H1 (cell line): ENCODE measurements around the gene ALKBH3. TPM values are rescaled to one million over a fixed set of nuclear protein-coding genes. Genes with fewer than 3 reads are reported as not detected.

Experiments
- CTCF ChIA-PET: fragments of 300-600 bp; sonication (Branson Sonifier 250); formaldehyde crosslinking; loops from one replicate; lab custom pipeline; 2021; ENCODE audit not compliant: partially characterized antibody; lab: Charles Lee
- POLR2A ChIA-PET: fragments of 300-600 bp; sonication (Branson Sonifier 250); formaldehyde crosslinking; loops from one replicate; lab custom pipeline; 2021; ENCODE audit warnings: inconsistent platforms; ENCODE audit not compliant: partially characterized antibody; lab: Charles Lee
- DNase-seq, 2 experiments: peaks; one replicate each; pipeline versions ENCODE4 v3.0.0 to v3.0.0-alpha.2; 2010 to 2022; ENCODE audit warnings: low spot score in 2 of 2, low read depth in 1 of 2, mixed read lengths in 1 of 2
- FAIRE-seq: peaks from 2 replicates; lab custom pipeline; 2011; peaks lifted over from hg19 to GRCh38; lab: Jason Lieb, UNC
- H2AFZ ChIP-seq: 2 replicates; pipeline ENCODE4 v1.8.1; 2012; ENCODE audit warnings: low read length, inconsistent platforms
- H2AK5ac ChIP-seq: 2 replicates; pipeline ENCODE4 v1.6.1; 2013; ENCODE audit warnings: low read depth, low read length
- H2BK120ac ChIP-seq: replicated peaks from 2 replicates; pipeline ENCODE3; 2013; ENCODE audit warnings: low read depth, low read length, inconsistent platforms
- H2BK12ac ChIP-seq: 2 replicates; pipeline ENCODE4 v1.6.1; 2013; ENCODE audit warnings: low read depth, low read length
- H2BK15ac ChIP-seq: 2 replicates; pipeline ENCODE4 v1.6.1; 2013; ENCODE audit warnings: low read length
- H2BK20ac ChIP-seq: 2 replicates; pipeline ENCODE4 v1.6.1; 2013; ENCODE audit warnings: low read length
- H2BK5ac ChIP-seq: 2 replicates; pipeline ENCODE4 v1.6.1; 2013; ENCODE audit warnings: low read depth, low read length
- H3K14ac ChIP-seq: 2 replicates; pipeline ENCODE4 v1.6.1; 2013; ENCODE audit warnings: inconsistent platforms; ENCODE audit not compliant: insufficient read length
- H3K18ac ChIP-seq: 2 replicates; pipeline ENCODE4 v1.6.1; 2013; ENCODE audit warnings: low read length; ENCODE audit errors: extremely low read depth
- H3K23ac ChIP-seq: 2 replicates; pipeline ENCODE4 v1.6.1; 2013; ENCODE audit warnings: inconsistent platforms; ENCODE audit not compliant: insufficient read length
- H3K23me2 ChIP-seq: 2 replicates; pipeline ENCODE4 v1.6.1; 2013; ENCODE audit warnings: low read depth, low read length
- H3K27ac ChIP-seq: 2 replicates; pipeline ENCODE4 v1.6.1; 2011; ENCODE audit warnings: low read depth, low read length, inconsistent platforms
- H3K27me3 ChIP-seq, 4 experiments: replicated peaks in 1 of 4; 1 replicate in 1 of 4; 2 replicates in 3 of 4; pipeline versions ENCODE4 v1.6.1 to v1.8.1; 2011 to 2013; ENCODE audit warnings: low read length in 3 of 4, mild to moderate bottlenecking in 3 of 4, inconsistent platforms in 2 of 4, mixed read lengths in 2 of 4, moderate library complexity in 1 of 4; ENCODE audit not compliant: control insufficient read depth in 3 of 4, insufficient read depth in 3 of 4; ENCODE audit errors: extremely low read depth in 1 of 4
- H3K36me3 ChIP-seq, 4 experiments: 2 replicates each; pipeline versions ENCODE4 v1.6.1 to v1.8.1; 2011 to 2013; ENCODE audit warnings: mild to moderate bottlenecking in 4 of 4, low read length in 3 of 4, moderate library complexity in 2 of 4, control low read depth in 1 of 4, inconsistent platforms in 1 of 4; ENCODE audit not compliant: insufficient read depth in 4 of 4, control insufficient read depth in 2 of 4
- H3K4ac ChIP-seq: replicated peaks from 2 replicates; pipeline ENCODE3; 2013; ENCODE audit warnings: low read length, low read depth, mixed read lengths, inconsistent platforms; ENCODE audit not compliant: insufficient read length
- H3K4me1 ChIP-seq, 4 experiments: replicated peaks in 1 of 4; 1 replicate in 1 of 4; 2 replicates in 3 of 4; pipeline versions ENCODE4 v1.6.1 to v1.8.1; 2011 to 2013; ENCODE audit warnings: low read length in 3 of 4, inconsistent platforms in 2 of 4, mixed read lengths in 1 of 4; ENCODE audit not compliant: insufficient read depth in 4 of 4, control insufficient read depth in 3 of 4
- H3K4me2 ChIP-seq, 2 experiments: 2 replicates each; pipeline versions ENCODE4 v1.6.1 to v1.8.1; 2011 to 2013; ENCODE audit warnings: low read depth in 2 of 2, low read length in 2 of 2, control low read depth in 1 of 2, inconsistent platforms in 1 of 2, mild to moderate bottlenecking in 1 of 2; ENCODE audit not compliant: insufficient read depth in 1 of 2
- H3K4me3 ChIP-seq, 4 experiments: fragments of 200-600, 300-600 bp in 1 of 4; sonication (generic), shearing (Covaris generic), sonication (Bioruptor Twin) in 1 of 4; 2 replicates each; pipeline versions ENCODE4 v1.5.1 to v1.8.1; 2011 to 2016; ENCODE audit warnings: low read length in 4 of 4, low read depth in 3 of 4, control low read depth in 2 of 4, inconsistent platforms in 2 of 4, mild to moderate bottlenecking in 2 of 4, mixed read lengths in 1 of 4, moderate library complexity in 1 of 4; ENCODE audit not compliant: insufficient read depth in 2 of 4; ENCODE audit errors: extremely low read depth in 1 of 4
- H3K56ac ChIP-seq: replicated peaks from 2 replicates; pipeline ENCODE3; 2013; ENCODE audit warnings: low read depth, mild to moderate bottlenecking, mixed read lengths, low read length, inconsistent platforms; ENCODE audit not compliant: insufficient read length
- H3K79me1 ChIP-seq: 2 replicates; pipeline ENCODE4 v1.6.1; 2013; ENCODE audit warnings: low read depth, low read length, control low read depth
- H3K79me2 ChIP-seq, 2 experiments: 2 replicates each; pipeline versions ENCODE4 v1.6.1 to v1.8.1; 2012 to 2013; ENCODE audit warnings: low read length in 2 of 2, mild to moderate bottlenecking in 2 of 2, inconsistent platforms in 1 of 2; ENCODE audit not compliant: insufficient read depth in 2 of 2, control insufficient read depth in 1 of 2
- H3K9ac ChIP-seq, 4 experiments: replicated peaks in 1 of 4; 1 replicate in 1 of 4; 2 replicates in 3 of 4; pipeline versions ENCODE4 v1.6.1 to v1.8.1; 2011 to 2013; ENCODE audit warnings: low read depth in 3 of 4, low read length in 3 of 4, control low read depth in 2 of 4, mild to moderate bottlenecking in 2 of 4, moderate library complexity in 2 of 4, inconsistent platforms in 1 of 4; ENCODE audit errors: extremely low read depth in 1 of 4
- H3K9me3 ChIP-seq, 2 experiments: 2 replicates each; pipeline versions ENCODE4 v1.6.1 to v1.8.1; 2012 to 2013; ENCODE audit warnings: mild to moderate bottlenecking in 2 of 2, moderate library complexity in 2 of 2, control low read depth in 1 of 2, inconsistent platforms in 1 of 2, low read depth in 1 of 2, low read length in 1 of 2, mixed read lengths in 1 of 2; ENCODE audit not compliant: insufficient read depth in 2 of 2
- H4K20me1 ChIP-seq, 2 experiments: replicated peaks in 1 of 2; 2 replicates each; pipeline versions ENCODE3 to v1.8.1; 2011 to 2013; ENCODE audit warnings: inconsistent platforms in 2 of 2, low read length in 2 of 2, mild to moderate bottlenecking in 1 of 2; ENCODE audit not compliant: insufficient read depth in 2 of 2, control insufficient read depth in 1 of 2
- H4K5ac ChIP-seq: 2 replicates; pipeline ENCODE4 v1.6.1; 2013; ENCODE audit warnings: low read length, low read depth, mixed read lengths, inconsistent platforms; ENCODE audit not compliant: insufficient read length
- H4K8ac ChIP-seq: 2 replicates; pipeline ENCODE4 v1.8.0; 2013; ENCODE audit warnings: mild to moderate bottlenecking, moderate library complexity, low read length, inconsistent platforms; ENCODE audit not compliant: insufficient read depth; ENCODE audit errors: extremely low read depth
- H4K91ac ChIP-seq: replicated peaks from 2 replicates; pipeline ENCODE3; 2013; ENCODE audit warnings: low read length, mixed read lengths, inconsistent platforms; ENCODE audit not compliant: insufficient read length
- ATF2 ChIP-seq: IDR thresholded peaks from 2 replicates; pipeline ENCODE4 v1.6.1; 2012; ENCODE audit warnings: low read length, inconsistent platforms
- CBX5 ChIP-seq: fragments of 300-800, 300-1000 bp; sonication (generic); IDR thresholded peaks from 2 replicates; pipeline ENCODE4 v1.7.1; 2016; ENCODE audit warnings: antibody characterized with exemption, low read length, low read depth
- CREB1 ChIP-seq: IDR thresholded peaks from 2 replicates; pipeline ENCODE4 v1.6.1; 2012; ENCODE audit warnings: inconsistent platforms
- HDAC2 ChIP-seq, 2 experiments: fragments of 300-600 bp in 1 of 2; sonication (generic) in 1 of 2; IDR thresholded peaks; 2 replicates each; pipeline ENCODE4 v1.6.1; 2011 to 2012; ENCODE audit warnings: low read depth in 2 of 2, low read length in 2 of 2, mild to moderate bottlenecking in 2 of 2, moderate library complexity in 2 of 2, borderline replicate concordance in 1 of 2, inconsistent platforms in 1 of 2
- KDM5A ChIP-seq: fragments of 200-600 bp; IDR thresholded peaks from 2 replicates; pipeline ENCODE4 v1.7.1; 2012; ENCODE audit warnings: mild to moderate bottlenecking, low read length, inconsistent platforms, mixed read lengths
- RXRA ChIP-seq: IDR thresholded peaks from 2 replicates; pipeline ENCODE4 v1.6.1; 2011; ENCODE audit warnings: low read depth, mild to moderate bottlenecking, low read length, moderate library complexity; ENCODE audit not compliant: insufficient read depth
- SIN3A ChIP-seq, 2 experiments: IDR thresholded peaks in 1 of 2; conservative IDR thresholded peaks in 1 of 2; 2 replicates each; pipeline ENCODE4 v1.6.1; 2011 to 2012; ENCODE audit warnings: low read length in 2 of 2, improper control_type of control experiment in 1 of 2, low read depth in 1 of 2, mild to moderate bottlenecking in 1 of 2
- SIX5 ChIP-seq: IDR thresholded peaks from 2 replicates; pipeline ENCODE4 v1.6.1; 2011; ENCODE audit warnings: mild to moderate bottlenecking, low read depth, low read length
- SP4 ChIP-seq: IDR thresholded peaks from 2 replicates; pipeline ENCODE4 v1.6.1; 2012; ENCODE audit warnings: low read length, inconsistent platforms
- YY1 ChIP-seq: IDR thresholded peaks from 2 replicates; pipeline ENCODE4 v1.6.1; 2011; ENCODE audit warnings: low read depth, mild to moderate bottlenecking, low read length
- WGBS, 2 experiments: shearing (Covaris generic) in 1 of 2; methylation state at CpG; one replicate each; pipeline versions ENCODE4 v1.1.6 to v1.1.7; 2013 to 2015; ENCODE audit warnings: low lambda C conversion rate in 2 of 2, mixed read lengths in 2 of 2, inconsistent platforms in 1 of 2, low coverage in 1 of 2, missing lambda C conversion rate in 1 of 2; ENCODE audit not compliant: insufficient replicate concordance in 2 of 2, insufficient coverage in 1 of 2, insufficient read length in 1 of 2; ENCODE audit errors: extremely low coverage in 1 of 2, missing lambda C conversion rate in 1 of 2; 5-methylcytosine and 5-hydroxymethylcytosine counted together
- polyA plus RNA-seq, 7 experiments: library from polyadenylated mRNA; depleted of rRNA in 3 of 7; stranded (reverse) in 5 of 7; unstranded in 2 of 7; fragments of >200 nt in 5 of 7; fragments of 200-250 nt in 2 of 7; gene quantifications; 1 replicate in 5 of 7; 2 replicates in 1 of 7; 4 replicates in 1 of 7; pipeline versions ENCODE4 v1.2.1 to v1.2.3, GENCODE V29; 2011 to 2013; ENCODE audit warnings: missing spikeins in 2 of 7, mixed read lengths in 2 of 7
- total RNA-seq: library from RNA; stranded (reverse); fragmentation: NEBNext Ultra II Directional; extraction: Animal tissue kit (Norgen Biotek cat#: 25700); gene quantifications from 2 replicates; pipeline ENCODE4 v1.2.1, GENCODE V29; 2021

The ALKBH3 gene
- total and polyA plus RNA-seq, 2 of the 8 experiments (the other 6 are each of a cell fraction or from before 2014, with no cell fraction given) = 10.5 to 11.4 TPM

GRCh38 chr11:43904742-43905535, 24.3 kb downstream of the ALKBH3 start:
- Histone ChIP-seq H3K18ac (no peak overlapping the region), H4K8ac (no peak overlapping the region), H3K79me2 (no peaks in the 10 kb centered on the region), H4K91ac (no peak overlapping the region), H2BK120ac (no peak overlapping the region), H3K9me3 (no peaks in the 10 kb centered on the region), H3K23me2 (no peaks in the 10 kb centered on the region; the same call in 1 of the 2 replicates), H3K27ac (no peak overlapping the region), H2BK15ac (no peak overlapping the region), H3K14ac (no peak overlapping the region), H4K20me1 (no peaks in the 10 kb centered on the region), H3K56ac (no peak overlapping the region), H3K23ac (no peak overlapping the region), H4K5ac (no peak overlapping the region), H2BK20ac (no peak overlapping the region), H3K36me3 (peaks cover 0 to 4% (median 0%) of the 10 kb centered on the region in 4 experiments; a peak in 1 of 8 replicates), H3K4me3 (no peak overlapping the region), H3K79me1 (no peaks in the 10 kb centered on the region), H3K27me3 (no peaks in the 10 kb centered on the region; a peak in 1 of 7 replicates), H2BK12ac (no peak overlapping the region), H3K4me2 (no peak overlapping the region), H3K4me1 (no peaks in the 10 kb centered on the region), H2BK5ac (no peak overlapping the region), H3K9ac (no peak overlapping the region), H2AFZ (no peak overlapping the region), H3K4ac (no peak overlapping the region), H2AK5ac (no peak overlapping the region)
- ChIA-PET POLR2A (interaction anchor here (1.0 to 1.3 kb wide), 2 partner anchors 17 to 19 kb away, joined by 3 read pairs; no protein-coding TSS in a partner anchor), CTCF (interaction anchor here (0.8 to 7.1 kb wide), 6 partner anchors 9 to 228 kb away, joined by 3 to 42 read pairs (median 6); no protein-coding TSS in a partner anchor)
- FAIRE-seq (no peak), DNase-seq (no peak)
- WGBS, 2 experiments = 88% methylated on average over 10 of the region's 10 CpGs; no CpG with 5 or more reads in 1 of the 2 experiments
- TF ChIP-seq ATF2 (no peak), SP4 (no peak), KDM5A (no peak), SIX5 (no peak), YY1 (no peak), HDAC2 (IDR thresholded peaks at IDR 0.05; ENCODE audit: borderline replicate concordance in 1 of 2, low read depth in 2 of 2, low read length in 2 of 2) (no peak), CREB1 (no peak), SIN3A (conservative IDR thresholded peaks at IDR 0.05 in 1 of 2, IDR thresholded peaks at IDR 0.05 in 1 of 2; ENCODE audit: low read depth in 1 of 2, low read length in 2 of 2) (no peak), RXRA (no peak), CBX5 (no peak)
